ENCODE results near the gene JMJD8.

GRCh38 chr16:726188-726437 is 42.0 kb upstream of the JMJD8 start:
- TF ChIP-seq GABPA (IDR thresholded peaks at IDR 0.05; ENCODE audit: low read depth) (no peak), CTCF (IDR thresholded peaks at IDR 0.05; ENCODE audit: insufficient read depth, low read length) (no peak), REST (IDR thresholded peaks at IDR 0.05; ENCODE audit: insufficient replicate concordance, low read depth) (no peak), POLR2AphosphoS5 (IDR thresholded peaks at IDR 0.05; ENCODE audit: low read depth) (no peak), SPI1 (IDR thresholded peaks at IDR 0.05; ENCODE audit: borderline replicate concordance, low read depth) (no peak)
